ENCODE results near the gene MATN1.

- TF ChIP-seq EZH2 (IDR thresholded peaks at IDR 0.05; ENCODE audit: insufficient read depth, poor library complexity, severe bottlenecking): no peak
- TF ChIP-seq EZH2phosphoT487 (IDR thresholded peaks at IDR 0.05; ENCODE audit: insufficient read depth, low read depth): no peak
Measured at GRCh38 chr1:30758121-30758688, 34.8 kb upstream of the MATN1 start.
